Ovary (tissue), 9 donors: ENCODE measurements around the gene EAF1. TPM values are rescaled to one million over a fixed set of nuclear protein-coding genes. Genes with fewer than 3 reads are reported as not detected.
"Not testable (repeated sequence)": the region's sequence is repeated elsewhere in the genome, so short reads cannot be mapped to it uniquely, and the experiment has no call there.

Experiments
- DNase-seq, 5 donors: peaks; one replicate each; pipeline ENCODE4 v3.0.0-alpha.2; 2019 to 2020
- H3K27ac ChIP-seq, 2 donors: fragments of 200-600 bp; one replicate each; pipeline versions ENCODE4 v1.5.1 to v1.8.0; 2019 to 2022
- H3K27me3 ChIP-seq: fragments of 200-600 bp; one replicate; pipeline ENCODE4 v1.8.0; 2022
- H3K36me3 ChIP-seq: fragments of 200-600 bp; sonication (generic); one replicate; pipeline ENCODE4 v1.5.1; 2019
- H3K4me1 ChIP-seq: one replicate; pipeline ENCODE4 v1.8.1; 2013; ENCODE audit warnings: mild to moderate bottlenecking, moderate library complexity; ENCODE audit not compliant: insufficient read depth
- H3K4me3 ChIP-seq: fragments of 200-600 bp; sonication (generic); one replicate; pipeline ENCODE4 v1.5.1; 2017
- H3K9me3 ChIP-seq, 2 donors: fragments of 200-600 bp in 1 of 2; sonication (generic) in 1 of 2; one replicate each; pipeline versions ENCODE4 v1.5.1 to v1.8.1; 2013 to 2019; ENCODE audit warnings: mild to moderate bottlenecking in 1 of 2, moderate library complexity in 1 of 2
- CTCF ChIP-seq, 3 donors: fragments of 450-650 bp in 2 of 3; fragments of 200-600 bp in 1 of 3; IDR thresholded peaks; one replicate each; pipeline versions ENCODE4 v1.5.1 to v1.8.0; 2016 to 2022; ENCODE audit warnings: antibody characterized with exemption in 3 of 3, mild to moderate bottlenecking in 1 of 3
- EP300 ChIP-seq: sonication (generic); formaldehyde crosslinking; IDR thresholded peaks from one replicate; pipeline ENCODE4 v1.6.1; 2017; ENCODE audit warnings: antibody characterized with exemption
- POLR2A ChIP-seq: fragments of 450-650 bp; IDR thresholded peaks from one replicate; pipeline ENCODE4 v1.6.1; 2017; ENCODE audit warnings: antibody characterized with exemption, mild to moderate bottlenecking, moderate library complexity
- WGBS, 3 donors: extraction: QIAGEN DNeasy Blood & Tissue Kit in 1 of 3; methylation state at CpG; one replicate each; pipeline versions ENCODE4 v1.1.5 to v1.1.7; 2013 to 2017; 5-methylcytosine and 5-hydroxymethylcytosine counted together
- intact Hi-C, 4 donors: fragments of 100-400 bp; cut with DNase I; formaldehyde crosslinking; loops; one replicate each; pipeline versions ENCODE4 v1.11.0 to v1.15.1; 2022 to 2023
- polyA plus RNA-seq, 2 donors: library from polyadenylated mRNA; stranded (reverse); fragments of 200-250 nt in 1 of 2; fragments of 350-450 nt in 1 of 2; fragmentation: Illumina TruSeq in 1 of 2; extraction: RNeasy Lipid Tissue Mini Kit (QIAGEN cat#74804) in 1 of 2; gene quantifications; one replicate each; pipeline ENCODE4 v1.2.3, GENCODE V29; 2013 to 2014
- total RNA-seq, 7 donors: library from RNA; depleted of rRNA in 2 of 7; stranded (reverse); fragments of >200 nt in 2 of 7; fragmentation: NEBNext Ultra II Directional in 3 of 7; extraction: Animal tissue kit (Norgen Biotek cat#: 25700) in 3 of 7; gene quantifications; one replicate each; pipeline versions ENCODE4 v1.1.0 to v1.2.4, GENCODE V29; 2016 to 2023
- donor health status: DM: no; HTN: no; CAD: no; lungs with moderate emphysema.
- donor health status: DM: no; HTN: no; CAD: no.
- donor health status: Bipolar disorder and iron deficiency.
- donor health status: DM: yes; HTN: yes; CAD: no.
- donor health status: DM: no; HTN: no; CAD: no.
- donor health status: DM: yes; HTN: yes; CAD: no.

The EAF1 gene
- total and polyA plus RNA-seq, 9 donors: 5.4 to 16.0 (median 11.9) TPM

GRCh38 chr3:15382405-15382923 is 44.9 kb upstream of the EAF1 start:
- no peak overlapping the region for H3K4me3 ChIP-seq
- H3K4me1 ChIP-seq: peaks cover 2% of the 10 kb centered on the region
- no peak overlapping the region for H3K27ac ChIP-seq
- H3K27me3 ChIP-seq: no peaks in the 10 kb centered on the region
- H3K36me3 ChIP-seq: no peaks in the 10 kb centered on the region
- intact Hi-C loops: loop anchor here in 1 of 4 donors (5.0 kb wide), 1 partner anchor 175 kb away; the partner anchor contains the start of gene CAPN7
- H3K9me3 ChIP-seq: peaks cover 0 to 4% of the 10 kb centered on the region in 2 donors
- no peak for TF ChIP-seq EP300
- no peak for TF ChIP-seq CTCF (IDR thresholded peaks at IDR 0.05)
- no peak for TF ChIP-seq POLR2A
- 54 to 62% (median 58%) methylated on average over 3 of the region's 3 CpGs for WGBS, 3 donors
- no peak for DNase-seq

GRCh38 chr3:15384510-15385237 is 42.7 kb upstream of the EAF1 start:
- TF ChIP-seq EP300 (no peak), POLR2A (no peak), CTCF (IDR thresholded peaks at IDR 0.05) (no peak)
- Histone ChIP-seq H3K4me1 (peaks cover 2% of the 10 kb centered on the region), H3K27me3 (no peaks in the 10 kb centered on the region), H3K36me3 (no peaks in the 10 kb centered on the region), H3K9me3 (peaks cover 0 to 4% of the 10 kb centered on the region in 2 donors), H3K4me3 (no peak overlapping the region), H3K27ac (no peak overlapping the region)
- 67 to 83% (median 77%) methylated on average over 4 of the region's 4 CpGs for whole genome bisulfite sequencing, 3 donors
- intact Hi-C loops: loop anchor here in 1 of 4 donors (5.0 kb wide), 1 partner anchor 177 kb away; the partner anchor contains the start of gene CAPN7
- DNase-seq: no peak

GRCh38 chr3:15385238-15385695 is 42.1 kb upstream of the EAF1 start:
- H3K9me3 ChIP-seq, H3K27me3 ChIP-seq, H3K4me3 ChIP-seq, DNase-seq, H3K27ac ChIP-seq, H3K36me3 ChIP-seq, H3K4me1 ChIP-seq, intact Hi-C loops: not testable (repeated sequence)
- 63 to 74% (median 68%) methylated on average over 10 of the region's 10 CpGs for WGBS, 3 donors

GRCh38 chr3:15385901-15386653 is 41.3 kb upstream of the EAF1 start:
- Histone ChIP-seq H3K9me3 (peaks cover 0 to 4% of the 10 kb centered on the region in 2 donors), H3K4me3 (no peak overlapping the region), H3K27ac (no peak overlapping the region), H3K36me3 (no peaks in the 10 kb centered on the region), H3K27me3 (no peaks in the 10 kb centered on the region), H3K4me1 (peaks cover 2% of the 10 kb centered on the region)
- 93 to 100% (median 95%) methylated on average over 1 of the region's 1 CpG for WGBS, 3 donors
- TF ChIP-seq POLR2A: no peak
- no peak for TF ChIP-seq EP300
- DNase-seq: no peak
- intact Hi-C loops: no loop called here

- H3K4me1 ChIP-seq, DNase-seq, H3K4me3 ChIP-seq, H3K9me3 ChIP-seq, H3K27me3 ChIP-seq, H3K36me3 ChIP-seq, intact Hi-C loops, H3K27ac ChIP-seq: not testable (repeated sequence)
- 92 to 97% (median 93%) methylated on average over 5 of the region's 5 CpGs for WGBS, 3 donors
These were observed 40.8 kb upstream of the EAF1 start for GRCh38 chr3:15386654-15386955.
